ENCODE measurements around the gene RAP1GAP2. TPM values are rescaled to one million over a fixed set of nuclear protein-coding genes. Genes with fewer than 3 reads are reported as not detected.

Gene RAP1GAP2
- total and polyA plus RNA-seq, 2 of the 8 experiments (the other 6 are each of a cell fraction or from before 2014, with no cell fraction given): 24.0 to 63.8 TPM

DNA sequence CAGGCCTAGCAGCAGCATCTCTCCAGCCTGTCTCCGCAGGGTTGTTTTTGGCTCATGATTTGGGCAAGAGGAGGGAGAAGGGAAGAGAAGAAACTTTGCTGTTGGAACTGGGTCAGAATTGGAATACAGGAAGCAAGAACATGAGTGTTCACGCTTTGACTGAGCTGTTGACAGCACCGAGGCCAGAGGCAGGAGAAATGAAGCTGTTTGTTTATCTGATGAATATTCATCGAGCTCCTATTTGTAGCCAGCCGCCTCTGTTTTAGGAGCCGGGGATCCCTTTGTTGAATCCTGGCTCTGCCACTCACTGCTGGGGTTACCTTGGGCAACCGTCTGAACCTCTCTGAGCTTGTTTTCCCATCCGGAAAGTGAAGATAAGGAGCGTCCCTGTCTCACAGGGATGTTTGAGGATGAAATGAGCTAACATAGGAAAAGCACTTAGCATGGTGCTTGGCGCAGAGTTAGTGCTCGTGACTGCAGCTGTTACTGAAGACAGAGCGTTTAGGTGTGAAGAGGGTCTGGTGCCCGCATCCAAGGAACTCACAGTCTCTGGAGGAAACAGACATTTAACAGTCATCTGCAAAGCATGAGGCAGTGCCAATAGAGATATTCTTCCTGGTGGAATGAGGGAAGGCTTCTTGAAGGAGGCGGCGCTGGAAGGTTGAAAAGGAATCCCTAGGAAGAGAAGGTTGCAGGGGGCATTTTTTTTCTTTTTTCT lies 29.2 kb downstream of the RAP1GAP2 start (continued):
- TF ChIP-seq, protein P1, sequence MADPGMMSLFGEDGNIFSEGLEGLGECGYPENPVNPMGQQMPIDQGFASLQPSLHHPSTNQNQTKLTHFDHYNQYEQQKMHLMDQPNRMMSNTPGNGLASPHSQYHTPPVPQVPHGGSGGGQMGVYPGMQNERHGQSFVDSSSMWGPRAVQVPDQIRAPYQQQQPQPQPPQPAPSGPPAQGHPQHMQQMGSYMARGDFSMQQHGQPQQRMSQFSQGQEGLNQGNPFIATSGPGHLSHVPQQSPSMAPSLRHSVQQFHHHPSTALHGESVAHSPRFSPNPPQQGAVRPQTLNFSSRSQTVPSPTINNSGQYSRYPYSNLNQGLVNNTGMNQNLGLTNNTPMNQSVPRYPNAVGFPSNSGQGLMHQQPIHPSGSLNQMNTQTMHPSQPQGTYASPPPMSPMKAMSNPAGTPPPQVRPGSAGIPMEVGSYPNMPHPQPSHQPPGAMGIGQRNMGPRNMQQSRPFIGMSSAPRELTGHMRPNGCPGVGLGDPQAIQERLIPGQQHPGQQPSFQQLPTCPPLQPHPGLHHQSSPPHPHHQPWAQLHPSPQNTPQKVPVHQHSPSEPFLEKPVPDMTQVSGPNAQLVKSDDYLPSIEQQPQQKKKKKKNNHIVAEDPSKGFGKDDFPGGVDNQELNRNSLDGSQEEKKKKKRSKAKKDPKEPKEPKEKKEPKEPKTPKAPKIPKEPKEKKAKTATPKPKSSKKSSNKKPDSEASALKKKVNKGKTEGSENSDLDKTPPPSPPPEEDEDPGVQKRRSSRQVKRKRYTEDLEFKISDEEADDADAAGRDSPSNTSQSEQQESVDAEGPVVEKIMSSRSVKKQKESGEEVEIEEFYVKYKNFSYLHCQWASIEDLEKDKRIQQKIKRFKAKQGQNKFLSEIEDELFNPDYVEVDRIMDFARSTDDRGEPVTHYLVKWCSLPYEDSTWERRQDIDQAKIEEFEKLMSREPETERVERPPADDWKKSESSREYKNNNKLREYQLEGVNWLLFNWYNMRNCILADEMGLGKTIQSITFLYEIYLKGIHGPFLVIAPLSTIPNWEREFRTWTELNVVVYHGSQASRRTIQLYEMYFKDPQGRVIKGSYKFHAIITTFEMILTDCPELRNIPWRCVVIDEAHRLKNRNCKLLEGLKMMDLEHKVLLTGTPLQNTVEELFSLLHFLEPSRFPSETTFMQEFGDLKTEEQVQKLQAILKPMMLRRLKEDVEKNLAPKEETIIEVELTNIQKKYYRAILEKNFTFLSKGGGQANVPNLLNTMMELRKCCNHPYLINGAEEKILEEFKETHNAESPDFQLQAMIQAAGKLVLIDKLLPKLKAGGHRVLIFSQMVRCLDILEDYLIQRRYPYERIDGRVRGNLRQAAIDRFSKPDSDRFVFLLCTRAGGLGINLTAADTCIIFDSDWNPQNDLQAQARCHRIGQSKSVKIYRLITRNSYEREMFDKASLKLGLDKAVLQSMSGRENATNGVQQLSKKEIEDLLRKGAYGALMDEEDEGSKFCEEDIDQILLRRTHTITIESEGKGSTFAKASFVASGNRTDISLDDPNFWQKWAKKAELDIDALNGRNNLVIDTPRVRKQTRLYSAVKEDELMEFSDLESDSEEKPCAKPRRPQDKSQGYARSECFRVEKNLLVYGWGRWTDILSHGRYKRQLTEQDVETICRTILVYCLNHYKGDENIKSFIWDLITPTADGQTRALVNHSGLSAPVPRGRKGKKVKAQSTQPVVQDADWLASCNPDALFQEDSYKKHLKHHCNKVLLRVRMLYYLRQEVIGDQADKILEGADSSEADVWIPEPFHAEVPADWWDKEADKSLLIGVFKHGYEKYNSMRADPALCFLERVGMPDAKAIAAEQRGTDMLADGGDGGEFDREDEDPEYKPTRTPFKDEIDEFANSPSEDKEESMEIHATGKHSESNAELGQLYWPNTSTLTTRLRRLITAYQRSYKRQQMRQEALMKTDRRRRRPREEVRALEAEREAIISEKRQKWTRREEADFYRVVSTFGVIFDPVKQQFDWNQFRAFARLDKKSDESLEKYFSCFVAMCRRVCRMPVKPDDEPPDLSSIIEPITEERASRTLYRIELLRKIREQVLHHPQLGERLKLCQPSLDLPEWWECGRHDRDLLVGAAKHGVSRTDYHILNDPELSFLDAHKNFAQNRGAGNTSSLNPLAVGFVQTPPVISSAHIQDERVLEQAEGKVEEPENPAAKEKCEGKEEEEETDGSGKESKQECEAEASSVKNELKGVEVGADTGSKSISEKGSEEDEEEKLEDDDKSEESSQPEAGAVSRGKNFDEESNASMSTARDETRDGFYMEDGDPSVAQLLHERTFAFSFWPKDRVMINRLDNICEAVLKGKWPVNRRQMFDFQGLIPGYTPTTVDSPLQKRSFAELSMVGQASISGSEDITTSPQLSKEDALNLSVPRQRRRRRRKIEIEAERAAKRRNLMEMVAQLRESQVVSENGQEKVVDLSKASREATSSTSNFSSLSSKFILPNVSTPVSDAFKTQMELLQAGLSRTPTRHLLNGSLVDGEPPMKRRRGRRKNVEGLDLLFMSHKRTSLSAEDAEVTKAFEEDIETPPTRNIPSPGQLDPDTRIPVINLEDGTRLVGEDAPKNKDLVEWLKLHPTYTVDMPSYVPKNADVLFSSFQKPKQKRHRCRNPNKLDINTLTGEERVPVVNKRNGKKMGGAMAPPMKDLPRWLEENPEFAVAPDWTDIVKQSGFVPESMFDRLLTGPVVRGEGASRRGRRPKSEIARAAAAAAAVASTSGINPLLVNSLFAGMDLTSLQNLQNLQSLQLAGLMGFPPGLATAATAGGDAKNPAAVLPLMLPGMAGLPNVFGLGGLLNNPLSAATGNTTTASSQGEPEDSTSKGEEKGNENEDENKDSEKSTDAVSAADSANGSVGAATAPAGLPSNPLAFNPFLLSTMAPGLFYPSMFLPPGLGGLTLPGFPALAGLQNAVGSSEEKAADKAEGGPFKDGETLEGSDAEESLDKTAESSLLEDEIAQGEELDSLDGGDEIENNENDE (IDR thresholded peaks at IDR 0.05; ENCODE audit: insufficient replicate concordance, low read length): no peak
- no peak for TF ChIP-seq SUZ12 (IDR thresholded peaks at IDR 0.05; ENCODE audit: low read length)
- TF ChIP-seq, protein P2, sequence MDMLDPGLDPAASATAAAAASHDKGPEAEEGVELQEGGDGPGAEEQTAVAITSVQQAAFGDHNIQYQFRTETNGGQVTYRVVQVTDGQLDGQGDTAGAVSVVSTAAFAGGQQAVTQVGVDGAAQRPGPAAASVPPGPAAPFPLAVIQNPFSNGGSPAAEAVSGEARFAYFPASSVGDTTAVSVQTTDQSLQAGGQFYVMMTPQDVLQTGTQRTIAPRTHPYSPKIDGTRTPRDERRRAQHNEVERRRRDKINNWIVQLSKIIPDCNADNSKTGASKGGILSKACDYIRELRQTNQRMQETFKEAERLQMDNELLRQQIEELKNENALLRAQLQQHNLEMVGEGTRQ (IDR thresholded peaks at IDR 0.05; ENCODE audit: low read length): no peak
- no peak for TF ChIP-seq EP300 (IDR thresholded peaks at IDR 0.05; ENCODE audit: borderline replicate concordance in 1 of 2, low read depth in 2 of 2, low read length in 2 of 2)
- TF ChIP-seq, protein P3, sequence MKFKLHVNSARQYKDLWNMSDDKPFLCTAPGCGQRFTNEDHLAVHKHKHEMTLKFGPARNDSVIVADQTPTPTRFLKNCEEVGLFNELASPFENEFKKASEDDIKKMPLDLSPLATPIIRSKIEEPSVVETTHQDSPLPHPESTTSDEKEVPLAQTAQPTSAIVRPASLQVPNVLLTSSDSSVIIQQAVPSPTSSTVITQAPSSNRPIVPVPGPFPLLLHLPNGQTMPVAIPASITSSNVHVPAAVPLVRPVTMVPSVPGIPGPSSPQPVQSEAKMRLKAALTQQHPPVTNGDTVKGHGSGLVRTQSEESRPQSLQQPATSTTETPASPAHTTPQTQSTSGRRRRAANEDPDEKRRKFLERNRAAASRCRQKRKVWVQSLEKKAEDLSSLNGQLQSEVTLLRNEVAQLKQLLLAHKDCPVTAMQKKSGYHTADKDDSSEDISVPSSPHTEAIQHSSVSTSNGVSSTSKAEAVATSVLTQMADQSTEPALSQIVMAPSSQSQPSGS (IDR thresholded peaks at IDR 0.05; ENCODE audit: low read length): no peak
- no peak for TF ChIP-seq NANOG (IDR thresholded peaks at IDR 0.05; ENCODE audit: insufficient read depth, low read depth, low read length, poor library complexity, severe bottlenecking)
